ENCODE data around the gene MRPL37.

GRCh38 chr1:54257876-54258275 is 57.9 kb downstream of the MRPL37 start:
- TF ChIP-seq POLR2A (IDR thresholded peaks at IDR 0.05; ENCODE audit: low read depth, low read length) (no peak), POLR2AphosphoS5 (IDR thresholded peaks at IDR 0.05; ENCODE audit: low read depth, low read length) (no peak)
